CD1c-positive myeloid dendritic cell (primary cell): ENCODE data around the gene ARID1B.
A peak's percentile ranks its signal among the peaks of the same experiment; 100 is the strongest.

Source experiments
- DNase-seq: peaks from one replicate; pipeline ENCODE4 v3.0.0-alpha.2; 2016; ENCODE audit errors: extremely low spot score

ARID1B gene

DNA sequence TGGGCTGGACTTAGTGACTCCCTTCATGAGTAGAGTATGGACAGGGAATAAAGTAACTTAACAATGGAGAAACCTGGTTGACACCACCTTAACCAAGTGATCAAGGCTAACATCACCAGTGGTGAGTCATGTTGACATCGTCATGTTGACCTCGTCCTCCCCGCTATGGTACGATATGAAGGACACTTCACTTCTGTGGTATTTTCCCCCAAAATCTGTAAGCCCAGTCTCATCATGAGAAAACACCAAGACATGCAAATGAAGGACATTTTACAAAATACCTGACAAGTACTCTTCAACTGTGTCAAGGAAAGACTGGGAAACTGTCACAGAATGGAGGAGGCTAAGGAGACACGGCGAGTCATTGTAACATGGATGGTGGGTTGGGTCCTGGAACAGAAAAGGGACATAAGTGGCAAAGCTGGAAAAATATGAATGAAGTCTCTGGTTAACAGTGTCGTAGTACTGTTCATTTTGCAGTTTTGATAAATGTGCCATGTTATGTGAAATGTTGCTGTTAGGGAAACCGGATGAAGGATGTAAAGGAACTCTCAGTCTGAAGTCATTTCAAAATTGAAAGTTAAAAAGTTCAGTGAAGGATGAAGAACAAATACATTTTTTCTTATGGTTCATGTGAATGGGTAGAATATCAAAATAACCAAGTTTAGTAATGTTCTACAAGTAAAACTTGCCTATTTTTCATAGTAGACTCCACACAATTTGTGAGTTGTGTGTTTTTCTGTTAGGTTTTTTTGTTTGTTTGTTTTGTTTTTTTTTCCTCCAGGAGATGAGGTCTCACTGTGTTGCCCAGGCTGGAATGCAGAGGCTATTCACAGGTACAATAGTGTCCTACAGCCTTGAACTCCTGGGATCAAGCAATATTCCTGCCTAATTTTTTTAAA lies 298.6 kb downstream of the ARID1B start:
- no peak for DNase-seq

DNA sequence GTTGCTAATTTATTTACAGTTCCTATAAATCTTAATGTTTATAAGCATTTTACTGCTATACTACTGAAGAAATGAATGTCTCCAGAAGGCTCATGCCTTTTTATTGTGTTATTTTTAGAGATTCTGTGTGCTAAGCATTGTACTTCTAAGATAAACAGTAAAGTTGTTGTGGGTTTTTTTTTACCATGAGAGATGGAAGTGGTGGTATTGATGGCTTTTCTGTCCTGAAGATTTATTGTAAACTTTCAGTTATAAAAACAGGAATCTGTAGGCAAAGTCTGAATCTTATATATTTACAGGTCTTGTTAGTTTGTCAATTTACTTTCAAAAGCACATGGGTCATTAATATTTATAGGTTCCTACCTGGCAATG lies 299.3 kb downstream of the ARID1B start:
- DNase-seq: no peak

DNA sequence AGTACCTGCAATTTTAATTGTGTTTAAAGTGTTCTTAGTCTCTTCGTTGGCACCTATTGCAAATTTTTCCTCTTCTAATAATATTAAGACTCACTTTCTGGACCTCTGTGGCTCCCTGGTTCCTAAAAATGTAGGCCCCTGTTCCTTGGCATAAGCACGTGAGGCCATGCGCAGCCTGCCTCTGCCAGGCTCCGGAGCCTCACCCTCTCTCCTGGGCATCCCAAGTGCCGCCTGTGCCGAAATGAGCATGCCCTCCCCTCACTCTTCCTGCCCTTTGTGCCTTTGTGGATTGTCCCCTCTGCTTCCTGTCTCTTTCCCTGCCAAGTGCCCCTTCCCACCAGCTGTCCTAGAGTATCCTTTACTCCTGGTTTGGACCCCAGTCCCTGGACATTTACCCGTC lies 300.1 kb downstream of the ARID1B start:
- DNase-seq: no peak

DNA sequence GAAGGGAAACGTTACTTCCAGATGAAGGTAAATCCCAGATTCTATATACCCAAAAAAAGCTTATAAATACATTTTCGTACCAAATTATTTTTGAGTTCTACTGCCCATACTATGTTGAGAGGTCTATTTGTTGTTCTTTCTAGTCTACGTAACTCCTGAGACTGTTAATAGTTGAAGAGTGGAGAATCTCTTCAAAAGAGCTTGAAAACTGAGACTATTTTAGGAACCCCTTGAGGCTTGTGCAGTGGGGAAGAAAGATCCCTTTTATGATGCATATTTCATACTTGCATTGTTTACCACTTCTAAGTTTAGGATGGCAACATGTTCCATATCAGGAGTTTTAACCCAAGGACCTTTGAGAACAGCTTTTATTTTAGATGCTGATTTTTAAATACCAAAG lies 301.1 kb downstream of the ARID1B start:
- no peak for DNase-seq

DNA sequence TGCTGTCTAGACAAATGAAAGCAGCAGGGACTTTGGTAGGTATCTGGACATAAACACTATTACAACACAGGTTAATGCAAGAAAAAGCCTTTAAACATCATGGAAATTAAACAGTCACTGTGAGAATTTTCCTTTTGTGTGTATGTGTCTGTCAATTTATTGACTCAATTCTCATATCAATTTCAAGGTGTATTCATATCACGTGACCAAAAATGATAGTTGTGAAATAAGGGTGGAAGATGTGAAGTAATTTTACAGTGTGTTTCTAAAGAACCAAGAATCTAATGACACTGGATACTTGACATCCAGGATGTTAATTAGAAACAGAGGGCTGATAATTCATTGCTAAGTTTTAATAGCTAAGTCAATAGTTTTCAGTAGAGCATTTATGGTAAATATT lies 302.1 kb downstream of the ARID1B start:
- DNase-seq: no peak

DNA sequence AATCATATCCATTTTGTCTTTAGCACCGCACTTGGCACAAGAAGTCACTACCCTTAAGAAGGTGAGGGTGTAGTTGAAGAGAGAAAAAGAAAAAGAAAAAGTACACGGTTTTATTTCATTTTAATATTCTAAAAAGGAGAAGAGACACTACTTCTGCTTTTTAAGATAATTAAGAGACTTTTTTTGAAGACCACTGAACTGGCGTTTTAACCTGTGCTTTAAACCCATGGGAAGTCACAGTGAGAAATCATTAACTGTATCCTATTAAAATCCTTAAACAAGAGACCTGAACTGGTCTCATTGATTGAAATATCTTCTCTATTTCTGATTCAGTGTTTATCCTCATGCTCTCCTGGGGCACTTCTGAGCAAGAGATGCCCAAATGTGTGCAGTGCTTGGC lies 302.6 kb downstream of the ARID1B start:
- no peak for DNase-seq

DNA sequence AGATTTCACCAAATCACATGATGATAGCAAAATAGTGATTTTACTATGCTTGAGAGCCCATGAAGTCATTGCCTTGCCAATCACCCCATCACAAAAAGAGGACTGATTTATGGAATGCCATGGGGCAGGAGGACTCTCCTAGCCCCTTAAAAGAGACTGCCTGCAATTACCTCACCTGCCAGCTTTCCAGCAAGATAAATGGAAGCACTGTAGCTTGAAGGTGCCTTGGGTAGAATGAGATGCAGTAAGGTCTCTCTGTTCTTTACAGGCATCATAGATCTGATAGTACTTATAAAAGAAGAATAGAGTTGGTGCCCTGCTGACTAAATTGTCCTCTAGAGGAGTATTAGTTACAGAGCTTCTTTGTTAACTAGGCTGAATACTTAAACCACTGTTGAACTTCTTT lies 303.8 kb downstream of the ARID1B start:
- DNase-seq: no peak

DNA sequence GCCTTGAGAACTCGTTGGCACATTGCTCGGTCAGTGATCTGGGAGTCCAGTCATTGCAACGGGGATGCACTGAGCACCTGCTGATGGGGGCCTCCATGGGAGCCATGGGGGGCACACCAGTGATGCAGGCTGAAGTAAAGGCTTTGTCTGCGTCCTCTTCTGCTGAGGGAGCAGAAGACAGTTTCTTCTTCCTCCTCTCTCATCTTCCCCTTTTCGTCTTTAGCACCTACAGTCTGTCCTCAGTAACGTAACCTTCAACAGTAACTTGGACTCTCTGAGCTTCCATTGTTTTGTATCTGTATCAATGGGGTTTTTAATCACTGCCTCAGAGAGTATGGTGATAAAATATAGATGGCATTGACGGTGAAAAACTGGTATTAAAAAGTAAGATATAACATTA lies 306.2 kb downstream of the ARID1B start:
- no peak for DNase-seq

DNA sequence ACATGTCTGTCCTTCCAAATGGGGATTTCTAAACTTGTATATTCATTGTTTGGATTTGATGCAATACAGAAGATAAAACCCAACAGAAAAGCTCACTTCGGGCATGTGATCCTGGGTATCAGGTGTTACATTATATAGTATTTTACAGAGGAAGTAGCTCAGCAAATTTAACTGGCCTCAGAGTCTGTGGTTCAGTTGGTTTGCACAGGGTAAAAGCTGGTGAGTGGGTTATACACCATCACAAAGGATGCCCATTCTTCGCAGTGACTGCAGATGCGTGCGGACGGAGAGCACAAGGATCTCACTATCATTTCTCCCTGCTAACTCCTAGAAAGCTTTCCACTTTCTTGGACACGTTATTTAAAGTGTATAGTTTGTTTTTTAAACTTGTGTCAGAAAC lies 309.5 kb downstream of the ARID1B start:
- DNase-seq: no peak

DNA sequence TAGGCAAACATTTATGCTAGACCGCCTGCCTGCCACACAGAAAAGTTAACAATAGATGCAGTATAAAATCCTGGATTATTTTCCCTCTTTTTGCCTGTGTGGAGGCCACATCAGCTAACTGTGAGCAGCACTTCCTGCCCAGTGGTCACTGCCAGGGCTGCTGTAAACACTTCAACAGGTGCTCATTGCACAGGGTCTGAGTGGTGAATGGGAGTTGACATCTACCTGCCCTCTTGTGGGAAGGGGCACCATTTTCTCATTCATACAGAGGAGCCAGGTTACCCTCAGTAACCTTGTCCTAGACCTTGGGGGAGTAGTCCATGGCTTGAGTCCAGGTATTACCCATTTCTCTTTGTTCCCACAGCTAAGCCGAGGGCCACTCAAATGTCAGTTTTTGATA lies 310.8 kb downstream of the ARID1B start:
- no peak for DNase-seq

DNA sequence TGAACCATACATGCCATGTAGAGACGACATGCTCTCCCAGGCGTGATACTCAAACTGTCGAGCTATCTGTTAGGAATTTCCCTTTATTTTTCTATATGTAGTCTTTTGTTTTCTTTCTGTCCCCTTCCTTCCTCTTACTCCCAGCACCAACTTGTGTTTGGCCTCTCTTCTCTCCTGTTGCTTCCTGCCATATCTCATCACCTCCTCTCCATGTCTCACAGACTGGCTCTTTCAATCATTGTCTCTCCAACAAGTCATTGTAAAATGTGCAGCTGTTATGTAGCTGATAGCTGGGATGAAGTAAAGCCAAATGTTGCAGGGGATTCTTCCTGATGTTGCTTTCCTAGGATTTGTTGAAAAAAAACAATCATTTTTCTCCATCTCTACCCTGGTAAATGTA lies 311.7 kb downstream of the ARID1B start:
- no peak for DNase-seq

DNA sequence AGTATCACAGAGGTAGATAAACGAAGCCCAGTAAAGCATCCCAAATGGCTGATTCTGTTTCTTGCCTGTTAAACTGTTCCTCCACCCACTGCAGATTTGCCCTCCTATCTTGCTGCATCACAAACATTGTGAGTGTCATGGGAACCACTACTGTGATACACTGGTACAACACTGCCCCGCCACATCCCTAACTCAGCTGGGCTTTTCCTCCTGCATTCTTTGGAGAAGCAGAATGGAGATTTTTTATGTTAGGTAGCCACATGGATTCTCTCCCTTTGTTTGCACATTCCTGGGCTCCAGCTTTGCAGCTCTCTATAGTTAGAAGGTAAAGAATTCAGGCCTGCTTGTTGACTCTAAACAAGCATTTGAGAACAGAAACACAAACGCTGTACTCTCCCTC lies 312.1 kb downstream of the ARID1B start:
- no peak for DNase-seq

DNA sequence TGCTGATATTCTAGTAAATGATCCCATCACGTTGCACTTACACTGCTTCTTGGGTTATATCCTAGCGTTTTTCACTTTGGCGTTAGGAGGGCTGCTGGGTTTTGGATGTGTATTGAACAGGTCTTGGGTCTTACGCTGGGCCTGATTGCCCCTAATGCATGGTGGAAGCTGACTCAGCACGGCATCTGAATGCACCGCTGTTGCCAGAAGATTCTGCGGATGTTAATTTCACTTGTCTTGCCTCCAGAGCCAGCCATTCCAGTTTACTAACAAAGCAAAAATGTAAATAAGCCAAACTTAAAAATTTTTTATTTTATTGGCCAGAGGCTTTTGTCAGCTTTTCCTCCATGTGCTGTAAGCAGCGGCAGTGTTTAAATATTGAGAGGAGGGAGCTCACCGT lies 312.7 kb downstream of the ARID1B start:
- no peak for DNase-seq

DNA sequence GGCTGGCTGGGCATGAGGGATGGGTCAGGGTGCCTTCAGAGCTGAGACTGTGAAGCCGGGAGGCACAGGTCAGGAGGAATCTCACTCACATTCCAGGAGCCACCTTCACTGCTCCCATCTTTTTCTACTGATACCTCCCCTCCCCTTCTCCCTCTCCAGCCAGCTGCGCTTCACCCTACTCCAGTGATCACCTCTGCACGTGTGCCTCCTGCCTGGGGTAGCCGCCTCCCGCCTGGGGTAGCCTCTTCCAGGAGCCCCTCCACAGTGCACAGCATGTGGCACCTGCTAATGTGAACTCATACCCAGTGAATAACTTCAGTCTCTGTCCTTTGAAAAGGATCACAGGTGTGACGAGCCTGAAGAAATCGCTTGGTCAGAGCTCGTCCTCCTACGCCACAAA lies 313.6 kb downstream of the ARID1B start:
- no peak for DNase-seq

DNA sequence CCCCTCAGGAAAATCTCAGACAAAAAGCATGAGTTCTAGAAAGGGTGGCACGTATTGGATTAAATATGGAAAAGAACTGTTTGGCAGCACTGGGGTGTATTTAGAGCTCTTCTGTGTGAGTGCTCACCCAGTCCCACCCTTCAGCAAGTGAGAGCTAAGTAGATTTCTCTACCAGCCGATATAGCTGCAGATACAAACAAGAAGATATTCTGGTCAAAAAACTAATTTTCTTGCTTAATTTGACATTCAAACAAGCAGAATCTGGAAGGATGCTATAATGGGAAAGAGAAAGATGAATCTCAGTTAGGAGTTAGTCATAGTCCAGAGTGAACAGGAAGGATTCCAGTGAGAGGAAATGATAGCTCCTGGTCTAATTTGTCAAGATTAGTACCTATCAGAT lies 314.1 kb downstream of the ARID1B start:
- DNase-seq: no peak

DNA sequence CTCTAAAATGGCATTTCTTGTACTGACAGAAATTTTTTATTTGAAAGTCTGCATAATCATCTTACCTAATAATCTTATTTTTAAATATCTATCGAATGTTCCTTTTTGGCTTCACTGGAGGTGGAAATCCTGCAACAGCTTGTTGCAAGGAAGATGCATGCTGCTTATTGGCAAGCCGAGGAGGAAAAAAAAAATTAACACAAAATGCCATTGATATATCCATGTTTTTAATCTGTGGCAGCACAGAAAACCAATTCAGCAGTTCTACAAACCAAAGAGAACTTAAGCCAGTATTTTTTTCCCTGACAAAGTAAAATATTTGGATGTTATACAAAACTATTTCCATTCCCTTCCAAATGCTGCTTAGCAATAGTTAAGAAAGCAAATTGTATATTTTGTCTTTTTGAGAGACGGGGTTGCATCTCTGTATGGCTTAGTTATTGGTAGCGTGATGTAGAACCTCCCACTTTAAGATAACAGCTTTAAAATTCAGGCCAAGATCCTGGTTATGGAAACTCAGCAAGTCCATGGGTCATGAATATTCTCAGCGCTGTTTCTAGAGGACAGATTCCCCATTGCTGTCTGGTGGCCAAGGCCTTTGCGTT lies 314.8 kb downstream of the ARID1B start:
- DNase-seq: no peak

DNA sequence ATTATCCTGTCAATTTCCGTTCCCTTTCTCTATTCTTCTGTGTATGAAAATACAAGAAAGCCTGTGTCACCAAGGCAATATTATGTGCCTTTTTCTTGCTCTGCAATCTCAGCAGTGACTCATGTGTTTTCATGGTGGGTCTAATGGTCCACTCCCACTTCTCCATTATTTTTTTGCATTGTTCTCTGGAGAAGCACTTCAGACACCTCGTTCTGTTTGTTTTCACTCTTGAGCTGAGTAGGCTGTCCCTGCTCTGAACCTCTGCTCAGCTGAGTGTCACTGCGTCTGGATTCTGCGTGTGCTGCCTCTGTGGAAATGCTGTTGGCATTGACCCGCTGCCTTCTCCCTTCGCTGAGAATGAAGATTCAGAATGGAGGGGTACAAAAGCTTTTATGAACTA lies 315.6 kb downstream of the ARID1B start:
- DNase-seq: peak; percentile 40

DNA sequence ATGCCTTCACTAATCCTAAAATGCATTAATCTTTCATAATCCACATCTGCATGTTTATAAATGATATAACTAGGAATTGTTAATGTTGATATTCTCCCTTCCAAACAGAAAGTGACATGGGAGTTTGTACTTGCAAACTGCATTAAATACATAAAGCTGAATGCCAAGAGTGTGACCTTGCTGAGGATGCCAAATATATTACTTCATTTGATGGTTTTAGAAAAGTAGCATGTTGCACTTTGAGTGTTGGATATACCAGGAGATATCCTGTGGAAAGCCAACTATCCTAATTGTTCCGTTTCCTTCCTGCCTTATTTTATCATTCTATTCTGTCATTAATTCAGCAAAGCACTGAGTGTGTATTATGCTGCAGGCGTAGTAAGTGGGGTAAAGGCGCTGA lies 316.4 kb downstream of the ARID1B start:
- DNase-seq: no peak

DNA sequence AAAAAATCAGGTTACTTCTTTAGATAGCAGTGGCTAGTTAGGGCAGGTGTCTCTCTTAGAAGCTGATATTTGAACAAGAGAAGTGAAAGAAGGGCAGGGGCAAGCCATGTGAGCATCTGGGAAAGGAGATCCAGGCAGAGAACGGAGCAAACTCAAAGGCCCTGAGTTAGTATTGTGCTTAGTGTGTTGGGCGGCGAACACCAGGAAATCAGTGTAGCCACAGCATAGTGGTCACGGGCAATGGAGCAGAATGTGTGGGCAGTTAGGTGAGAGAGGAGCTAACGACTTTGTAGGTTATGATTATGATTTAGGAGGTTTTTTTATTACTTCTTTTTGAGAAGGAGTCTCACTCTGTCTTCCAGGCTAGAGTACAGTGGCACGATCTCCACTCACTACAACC lies 316.9 kb downstream of the ARID1B start:
- no peak for DNase-seq

DNA sequence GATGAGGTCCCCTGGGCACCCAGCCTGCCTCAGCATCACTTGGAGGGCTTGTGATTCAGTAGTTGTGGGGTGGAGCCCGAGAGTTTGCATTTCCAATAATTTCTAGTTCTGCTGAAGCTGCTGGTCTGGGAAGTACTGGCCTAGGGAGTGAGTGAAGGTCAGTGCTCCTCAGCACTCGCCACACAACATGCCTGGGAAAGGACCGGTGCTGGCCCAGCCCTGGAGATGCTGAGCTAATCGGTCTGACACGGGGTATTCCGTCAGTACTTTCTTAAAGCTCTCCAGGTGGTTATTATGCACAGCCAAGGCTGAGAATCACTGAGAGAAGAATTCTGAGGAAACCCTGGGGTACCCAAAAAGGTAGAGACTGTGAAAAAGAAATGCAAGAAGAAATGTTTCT lies 317.9 kb downstream of the ARID1B start:
- DNase-seq: no peak

DNA sequence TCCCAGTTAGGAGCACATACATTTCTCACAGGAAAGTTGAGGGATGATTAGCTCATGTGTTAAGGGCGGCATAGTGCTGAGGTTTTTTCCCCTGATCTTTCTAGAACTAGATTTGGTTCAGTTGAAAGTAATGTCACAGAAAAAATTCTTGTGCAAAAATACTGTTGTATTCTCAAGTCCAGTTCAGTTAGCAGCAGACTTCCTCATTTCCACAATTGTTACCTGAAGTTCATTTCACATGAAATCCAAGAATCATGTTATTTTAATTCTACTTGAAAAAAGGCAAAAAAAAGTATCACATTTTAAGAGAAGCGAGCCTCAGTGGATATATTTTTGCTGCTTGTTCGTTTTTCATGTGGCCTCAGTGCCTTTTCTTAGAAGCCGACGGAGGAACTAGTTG lies 318.4 kb downstream of the ARID1B start:
- DNase-seq: no peak

DNA sequence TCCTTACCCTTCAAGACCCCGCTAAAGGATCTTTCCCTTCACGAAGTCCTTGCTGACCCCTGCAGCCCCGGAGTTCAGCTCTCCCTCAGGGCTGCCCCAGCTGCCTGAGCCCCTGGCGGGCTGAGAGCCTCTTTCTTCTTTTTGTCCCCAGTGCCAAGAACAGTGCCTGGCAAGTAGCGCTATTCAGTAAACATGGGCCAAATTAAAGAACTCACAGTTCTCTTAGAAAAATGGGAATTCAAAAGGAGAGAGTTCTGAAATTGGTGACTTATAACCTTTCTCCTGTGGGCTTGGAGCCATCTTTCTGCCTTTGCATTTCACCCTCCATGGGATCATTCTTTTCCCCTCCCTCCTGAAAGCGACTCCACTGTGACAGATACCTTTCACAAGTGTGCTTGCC lies 318.9 kb downstream of the ARID1B start:
- no peak for DNase-seq

DNA sequence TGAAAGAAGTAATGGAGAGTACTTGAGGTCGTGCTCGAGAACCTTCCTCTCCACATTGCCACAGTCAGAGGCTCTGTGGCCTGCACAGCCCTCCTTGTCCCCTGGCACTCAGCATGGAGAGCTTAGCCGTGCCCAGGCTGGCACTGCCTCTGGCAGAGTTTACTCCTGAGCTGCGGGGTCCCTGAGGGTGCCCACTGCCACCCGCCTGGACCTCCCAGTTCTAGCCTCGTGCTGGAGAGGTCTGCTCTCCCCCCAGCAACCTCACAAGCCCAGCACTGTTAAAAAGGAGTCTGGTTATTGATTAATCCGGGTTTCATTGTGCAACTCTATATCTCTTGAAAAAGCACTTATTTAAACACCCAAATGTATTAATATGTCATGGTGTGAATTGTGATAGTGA lies 319.3 kb downstream of the ARID1B start:
- DNase-seq: no peak
